ENCODE measurements around the gene USP21. TPM values are rescaled to one million over a fixed set of nuclear protein-coding genes. Genes with fewer than 3 reads are reported as not detected.

Gene USP21
- total RNA-seq, 1 experiment from 2014 or later = 38.2 TPM

GRCh38 chr1:161130266-161130665 is 29.0 kb upstream of the USP21 start:
- Mint-ChIP-seq H3K27ac (ENCODE audit: unreplicated experiment) (no peak overlapping the region), H3K27me3 (ENCODE audit: insufficient read depth, unreplicated experiment) (no peaks in the 10 kb centered on the region), H3K9me3 (ENCODE audit: unreplicated experiment) (no peaks in the 10 kb centered on the region), H3K4me1 (ENCODE audit: low read depth, unreplicated experiment) (no peaks in the 10 kb centered on the region), H3K4me3 (ENCODE audit: unreplicated experiment) (no peak overlapping the region), H3K36me3 (ENCODE audit: insufficient read depth, unreplicated experiment) (peaks cover 23% of the 10 kb centered on the region)
- POLR2A ChIA-PET = no interaction called here
- DNase-seq = no peak
- Histone ChIP-seq H3K36me3 (ENCODE audit: control insufficient read depth, insufficient read depth, low read length) (no peaks in the 10 kb centered on the region; the same call in 1 of the 2 replicates), H3K27me3 (replicated peaks; ENCODE audit: control insufficient read depth, insufficient read depth, low read length) (no peaks in the 10 kb centered on the region), H3K4me3 (ENCODE audit: low read depth, low read length) (no peak overlapping the region), H3K9me3 (no peaks in the 10 kb centered on the region), H3K4me1 (no peaks in the 10 kb centered on the region)
- intact Hi-C loops (cut with micrococcal nuclease; ENCODE audit: unreplicated experiment) = no loop called here
- CTCF ChIA-PET = no interaction called here
- TF ChIP-seq CTCF (IDR thresholded peaks at IDR 0.05; ENCODE audit: insufficient read depth in 1 of 2, low read depth in 1 of 2, low read length in 1 of 2, severe bottlenecking in 1 of 2, unreplicated experiment in 1 of 2) = no peak
- BruUV-seq (replicated peaks) = no TSS peak

GRCh38 chr1:161131523-161132409 is 27.5 kb upstream of the USP21 start:
- BruUV-seq (replicated peaks) = no TSS peak
- no peak overlapping the region for H3K4me3 Mint-ChIP-seq (ENCODE audit: unreplicated experiment)
- H3K27me3 Mint-ChIP-seq (ENCODE audit: insufficient read depth, unreplicated experiment) = no peaks in the 10 kb centered on the region
- peaks cover 10% of the 10 kb centered on the region for H3K36me3 Mint-ChIP-seq (ENCODE audit: insufficient read depth, unreplicated experiment)
- ChIA-PET CTCF (interaction anchor here (1.1 to 1.6 kb wide), 3 partner anchors 14 to 60 kb away, joined by 3 to 6 read pairs (median 5); partner anchors contain the start of genes KLHDC9, NIT1 and PFDN2), POLR2A (interaction anchor here (0.6 to 2.4 kb wide), 7 partner anchors 9 to 111 kb away, joined by 3 to 15 read pairs (median 6); partner anchors contain the start of genes F11R, NIT1, PFDN2 and PPOX)
- Histone ChIP-seq H3K9me3 (no peaks in the 10 kb centered on the region), H3K27me3 (replicated peaks; ENCODE audit: control insufficient read depth, insufficient read depth, low read length) (no peaks in the 10 kb centered on the region), H3K36me3 (ENCODE audit: control insufficient read depth, insufficient read depth, low read length) (no peaks in the 10 kb centered on the region; the same call in 1 of the 2 replicates), H3K4me3 (ENCODE audit: low read depth, low read length) (peak overlapping the region; percentile 71), H3K4me1 (no peaks in the 10 kb centered on the region)
- peaks cover 3% of the 10 kb centered on the region for H3K4me1 Mint-ChIP-seq (ENCODE audit: low read depth, unreplicated experiment)
- no peak overlapping the region for H3K27ac Mint-ChIP-seq (ENCODE audit: unreplicated experiment)
- TF ChIP-seq CTCF (IDR thresholded peaks at IDR 0.05; ENCODE audit: insufficient read depth in 1 of 2, low read depth in 1 of 2, low read length in 1 of 2, severe bottlenecking in 1 of 2, unreplicated experiment in 1 of 2) = no peak
- intact Hi-C loops (cut with micrococcal nuclease; ENCODE audit: unreplicated experiment) = loop anchor here (1.0 kb wide), 1 partner anchor 12 kb away; no protein-coding TSS in a partner anchor
- DNase-seq = no peak
- no peaks in the 10 kb centered on the region for H3K9me3 Mint-ChIP-seq (ENCODE audit: unreplicated experiment)

GRCh38 chr1:161132410-161133219 is 26.7 kb upstream of the USP21 start, which contains the start of gene DEDD:
Gene DEDD (minus strand): TSS chr1:161132667. CDS start chr1:161124462, 8,205 bp downstream.
- Mint-ChIP-seq H3K27ac (ENCODE audit: unreplicated experiment) (no peak within 1 kb of the TSS), H3K36me3 (ENCODE audit: insufficient read depth, unreplicated experiment) (peaks cover 1% of the 10 kb centered on the region), H3K9me3 (ENCODE audit: unreplicated experiment) (no peaks in the 10 kb centered on the region), H3K4me1 (ENCODE audit: low read depth, unreplicated experiment) (peaks cover 10% of the 10 kb centered on the region), H3K27me3 (ENCODE audit: insufficient read depth, unreplicated experiment) (no peaks in the 10 kb centered on the region), H3K4me3 (ENCODE audit: unreplicated experiment) (no peak within 1 kb of the TSS)
- TF ChIP-seq CTCF (IDR thresholded peaks at IDR 0.05; ENCODE audit: insufficient read depth in 1 of 2, low read depth in 1 of 2, low read length in 1 of 2, severe bottlenecking in 1 of 2, unreplicated experiment in 1 of 2) = no peak
- Histone ChIP-seq H3K36me3 (ENCODE audit: control insufficient read depth, insufficient read depth, low read length) (no peaks in the 10 kb centered on the region; the same call in 1 of the 2 replicates), H3K4me3 (ENCODE audit: low read depth, low read length) (peak within 1 kb of the TSS; percentile 71), H3K9me3 (no peaks in the 10 kb centered on the region), H3K4me1 (no peaks in the 10 kb centered on the region), H3K27me3 (replicated peaks; ENCODE audit: control insufficient read depth, insufficient read depth, low read length) (no peaks in the 10 kb centered on the region)
- CTCF ChIA-PET = interaction anchor here (0.5 to 1.6 kb wide), 7 partner anchors 11 to 93 kb away, joined by 3 to 6 read pairs (median 3); partner anchors contain the start of genes KLHDC9, NIT1, PFDN2 and PPOX
- POLR2A ChIA-PET = interaction anchor here (0.5 to 2.4 kb wide), 9 partner anchors 8 to 113 kb away, joined by 3 to 15 read pairs (median 6); partner anchors contain the start of genes F11R, NIT1, PFDN2 and PPOX
- DNase-seq = peak; percentile 93 to 96
- no TSS peak for BruUV-seq (replicated peaks)
- intact Hi-C loops (cut with micrococcal nuclease; ENCODE audit: unreplicated experiment) = loop anchor here (1.0 kb wide), 2 partner anchors 13 to 21 kb away; partner anchors contain the start of gene UFC1
